MM.1S (cell line): ENCODE data around the gene CNTNAP4.

Experiments used
- DNase-seq: peaks from one replicate; pipeline ENCODE4 v3.0.0-alpha.2; 2015
- H2AFZ ChIP-seq: fragments of 300-600 bp; sonication (generic); 2 replicates; pipeline ENCODE4 v1.6.0; 2016; ENCODE audit warnings: antibody characterized with exemption, low read length
- H3F3A ChIP-seq: fragments of 300-600 bp; sonication (generic); 2 replicates; pipeline ENCODE4 v1.6.1; 2016; ENCODE audit warnings: mild to moderate bottlenecking, antibody characterized with exemption, low read length, moderate library complexity, mixed read lengths; ENCODE audit not compliant: insufficient read depth
- H3K27ac ChIP-seq: fragments of 300-600 bp; sonication (generic); 2 replicates; pipeline ENCODE4 v1.5.1; 2016; ENCODE audit warnings: mild to moderate bottlenecking, low read length
- H3K27me3 ChIP-seq: fragments of 300-600 bp; sonication (generic); replicated peaks from 2 replicates; pipeline ENCODE4 v1.6.0; 2016; ENCODE audit warnings: low read length; ENCODE audit not compliant: insufficient read depth
- H3K36me3 ChIP-seq: fragments of 300-600 bp; sonication (generic); replicated peaks from 2 replicates; pipeline ENCODE4 v1.6.1; 2016; ENCODE audit warnings: mild to moderate bottlenecking, low read length, mixed read lengths; ENCODE audit not compliant: insufficient read depth
- H3K4me1 ChIP-seq: fragments of 300-600 bp; sonication (generic); 2 replicates; pipeline ENCODE4 v1.6.1; 2016; ENCODE audit warnings: low read length, mixed read lengths
- H3K4me2 ChIP-seq: fragments of 300-600 bp; sonication (generic); 2 replicates; pipeline ENCODE4 v1.6.0; 2016; ENCODE audit warnings: low read depth, low read length
- H3K4me3 ChIP-seq: fragments of 300-600 bp; sonication (generic); 2 replicates; pipeline ENCODE4 v1.5.1; 2016; ENCODE audit warnings: low read length, mixed read lengths
- H3K79me2 ChIP-seq: fragments of 300-600 bp; sonication (generic); 2 replicates; pipeline ENCODE4 v1.6.1; 2016; ENCODE audit warnings: mixed run types, low read length, mixed read lengths
- H3K9ac ChIP-seq: fragments of 300-600 bp; sonication (generic); 2 replicates; pipeline ENCODE4 v1.6.1; 2016; ENCODE audit warnings: low read length, mixed read lengths
- H3K9me2 ChIP-seq: fragments of 300-600 bp; sonication (generic); replicated peaks from 2 replicates; pipeline ENCODE4 v1.6.1; 2016; ENCODE audit warnings: mild to moderate bottlenecking, low read length, mixed read lengths; ENCODE audit not compliant: insufficient read depth
- H3K9me3 ChIP-seq: fragments of 300-600 bp; sonication (generic); replicated peaks from 2 replicates; pipeline ENCODE4 v1.6.1; 2016; ENCODE audit warnings: mild to moderate bottlenecking, low read length, mixed read lengths; ENCODE audit not compliant: insufficient read depth
- H4K20me1 ChIP-seq: fragments of 300-600 bp; sonication (generic); 2 replicates; pipeline ENCODE4 v1.6.1; 2016; ENCODE audit warnings: mild to moderate bottlenecking, low read length, moderate library complexity, mixed read lengths; ENCODE audit not compliant: insufficient read depth
- EZH2 ChIP-seq: fragments of 300-600 bp; sonication (generic); optimal IDR thresholded peaks from 2 replicates; pipeline ENCODE3; 2017; ENCODE audit warnings: low read depth, mild to moderate bottlenecking, antibody characterized with exemption, low read length, mixed read lengths
- EZH2phosphoT487 ChIP-seq: fragments of 300-600 bp; sonication (generic); IDR thresholded peaks from 2 replicates; pipeline ENCODE4 v1.6.1; 2018; ENCODE audit warnings: antibody characterized with exemption, low read length
- TF ChIP-seq, protein P1 (sequence below): fragments of 300-600 bp; sonication (generic); IDR thresholded peaks from 2 replicates; pipeline ENCODE4 v1.5.1; 2016; ENCODE audit warnings: antibody characterized with exemption, low read length, mixed read lengths

CNTNAP4 gene

DNA sequence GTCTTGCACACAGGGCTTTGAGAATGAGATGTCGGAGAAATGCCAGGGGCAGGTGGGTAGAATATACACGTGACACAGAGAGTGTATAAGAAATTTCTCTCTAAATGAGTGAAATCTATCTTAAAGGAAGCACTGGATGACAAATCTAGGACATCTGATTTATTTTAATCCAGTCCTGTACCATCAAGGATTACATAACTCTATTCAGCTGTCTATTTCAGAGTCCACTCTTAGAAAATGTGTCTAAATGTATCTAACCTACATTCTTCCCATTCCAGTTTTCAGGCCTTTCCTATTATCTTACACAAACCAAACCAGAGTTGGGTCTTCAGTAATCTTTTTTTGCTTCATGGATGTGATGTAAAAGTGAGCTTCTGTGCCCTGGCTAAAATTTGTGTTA is 181.9 kb downstream of the CNTNAP4 start:
- Histone ChIP-seq H3K4me2 (no peak overlapping the region), H3K9ac (no peak overlapping the region), H3K27ac (no peak overlapping the region), H3K27me3 (no peaks in the 10 kb centered on the region), H4K20me1 (no peaks in the 10 kb centered on the region), H3K9me2 (no peaks in the 10 kb centered on the region), H3K79me2 (no peaks in the 10 kb centered on the region), H2AFZ (no peak overlapping the region), H3K9me3 (no peaks in the 10 kb centered on the region), H3K4me3 (no peak overlapping the region), H3K36me3 (no peaks in the 10 kb centered on the region), H3K4me1 (no peaks in the 10 kb centered on the region), H3F3A (no peaks in the 10 kb centered on the region)
- TF ChIP-seq EZH2 (no peak), EZH2phosphoT487 (no peak)
- TF ChIP-seq, protein P1, sequence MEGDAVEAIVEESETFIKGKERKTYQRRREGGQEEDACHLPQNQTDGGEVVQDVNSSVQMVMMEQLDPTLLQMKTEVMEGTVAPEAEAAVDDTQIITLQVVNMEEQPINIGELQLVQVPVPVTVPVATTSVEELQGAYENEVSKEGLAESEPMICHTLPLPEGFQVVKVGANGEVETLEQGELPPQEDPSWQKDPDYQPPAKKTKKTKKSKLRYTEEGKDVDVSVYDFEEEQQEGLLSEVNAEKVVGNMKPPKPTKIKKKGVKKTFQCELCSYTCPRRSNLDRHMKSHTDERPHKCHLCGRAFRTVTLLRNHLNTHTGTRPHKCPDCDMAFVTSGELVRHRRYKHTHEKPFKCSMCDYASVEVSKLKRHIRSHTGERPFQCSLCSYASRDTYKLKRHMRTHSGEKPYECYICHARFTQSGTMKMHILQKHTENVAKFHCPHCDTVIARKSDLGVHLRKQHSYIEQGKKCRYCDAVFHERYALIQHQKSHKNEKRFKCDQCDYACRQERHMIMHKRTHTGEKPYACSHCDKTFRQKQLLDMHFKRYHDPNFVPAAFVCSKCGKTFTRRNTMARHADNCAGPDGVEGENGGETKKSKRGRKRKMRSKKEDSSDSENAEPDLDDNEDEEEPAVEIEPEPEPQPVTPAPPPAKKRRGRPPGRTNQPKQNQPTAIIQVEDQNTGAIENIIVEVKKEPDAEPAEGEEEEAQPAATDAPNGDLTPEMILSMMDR, result no peak
- no peak for DNase-seq

DNA sequence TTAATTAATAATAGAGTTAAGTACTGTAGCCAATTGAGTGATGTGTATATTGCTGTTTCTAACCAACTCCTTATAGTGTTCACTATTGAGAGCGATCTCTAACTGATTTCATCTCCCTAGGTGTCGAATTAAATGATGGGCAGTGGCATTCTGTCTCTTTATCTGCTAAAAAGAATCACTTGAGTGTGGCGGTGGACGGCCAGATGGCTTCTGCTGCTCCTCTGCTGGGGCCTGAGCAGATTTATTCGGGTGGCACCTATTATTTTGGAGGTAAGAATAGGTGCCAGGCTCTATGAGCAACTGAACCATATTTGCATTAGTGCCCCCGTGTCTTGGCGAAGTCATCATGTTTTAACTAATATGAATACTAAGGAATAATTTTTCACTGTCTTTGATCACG is 184.6 kb downstream of the CNTNAP4 start:
- Histone ChIP-seq H3K9me3 (no peaks in the 10 kb centered on the region), H3K4me3 (no peak overlapping the region), H3K9me2 (no peaks in the 10 kb centered on the region), H3K4me1 (no peaks in the 10 kb centered on the region), H3K79me2 (no peaks in the 10 kb centered on the region), H3F3A (no peaks in the 10 kb centered on the region), H2AFZ (no peak overlapping the region), H3K4me2 (no peak overlapping the region), H3K27ac (no peak overlapping the region), H4K20me1 (no peaks in the 10 kb centered on the region), H3K27me3 (no peaks in the 10 kb centered on the region), H3K36me3 (no peaks in the 10 kb centered on the region), H3K9ac (no peak overlapping the region)
- TF ChIP-seq, protein P1, result no peak
- DNase-seq, result no peak

DNA sequence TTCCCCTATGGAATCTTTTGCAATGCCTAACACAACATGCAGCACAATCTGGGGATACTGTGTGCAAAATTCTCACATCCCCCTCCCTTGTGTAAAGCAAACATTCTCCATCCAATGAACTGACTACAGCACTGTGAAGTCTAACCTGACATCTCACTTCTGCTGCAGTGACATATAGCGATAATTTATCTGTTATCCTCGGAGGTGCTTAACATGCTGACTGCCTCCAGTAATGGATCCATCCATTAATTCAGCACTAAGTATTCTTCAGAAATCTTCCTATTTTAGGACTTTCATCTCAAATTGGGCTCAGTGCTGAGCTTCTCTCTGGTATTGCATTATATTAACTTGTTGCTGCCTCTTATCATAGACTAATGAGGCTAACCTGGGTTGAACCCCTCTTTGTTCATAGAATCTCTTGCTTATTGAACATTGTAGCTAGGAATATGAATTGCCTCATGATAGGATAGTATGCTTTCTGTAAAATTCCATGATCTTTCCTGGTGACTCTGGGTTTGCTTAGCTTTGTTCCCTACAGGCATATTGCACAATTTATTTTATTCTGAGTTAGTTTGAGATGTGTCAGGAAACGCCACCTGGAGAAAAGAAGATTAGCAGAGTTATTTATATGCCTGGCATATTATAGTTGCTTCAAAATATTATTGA is 187.9 kb downstream of the CNTNAP4 start:
- no peaks in the 10 kb centered on the region for H4K20me1 ChIP-seq
- no peak for DNase-seq
- no peaks in the 10 kb centered on the region for H3K36me3 ChIP-seq
- no peaks in the 10 kb centered on the region for H3K79me2 ChIP-seq
- H3K27me3 ChIP-seq, result no peaks in the 10 kb centered on the region
- no peak overlapping the region for H3K27ac ChIP-seq
- no peak overlapping the region for H3K9ac ChIP-seq
- H3K9me2 ChIP-seq, result no peaks in the 10 kb centered on the region
- no peak overlapping the region for H2AFZ ChIP-seq
- H3K9me3 ChIP-seq, result no peaks in the 10 kb centered on the region
- no peak overlapping the region for H3K4me2 ChIP-seq
- TF ChIP-seq, protein P1, result no peak
- TF ChIP-seq EZH2 (no peak), EZH2phosphoT487 (no peak)
- H3K4me1 ChIP-seq, result no peaks in the 10 kb centered on the region
- H3F3A ChIP-seq, result no peaks in the 10 kb centered on the region
- H3K4me3 ChIP-seq, result no peak overlapping the region
